Aorta (tissue), 5 donors: Measurements from ENCODE around the gene HLA-A. TPM values are rescaled to one million over a fixed set of nuclear protein-coding genes. Genes with fewer than 3 reads are reported as not detected.
A peak's percentile ranks its signal among the peaks of the same experiment; 100 is the strongest.
"Not testable (repeated sequence)": the region's sequence is repeated elsewhere in the genome, so short reads cannot be mapped to it uniquely, and the experiment has no call there.

Experiments
- ATAC-seq: fragments of 200-7000 bp; cut with Tn5 transposase; one replicate; pipeline ENCODE4 v1.9.1; 2022; ENCODE audit warnings: moderate library complexity; ENCODE audit not compliant: low FRiP score
- DNase-seq, 2 donors: peaks; one replicate each; pipeline ENCODE4 v3.0.0-alpha.2; 2020
- H3K27ac ChIP-seq, 2 donors: one replicate each; pipeline ENCODE4 v1.5.1; 2013; ENCODE audit warnings: low read length in 2 of 2, mild to moderate bottlenecking in 2 of 2, moderate library complexity in 2 of 2, control low read depth in 1 of 2, inconsistent platforms in 1 of 2, low read depth in 1 of 2
- H3K27me3 ChIP-seq, 2 donors: one replicate each; pipeline ENCODE4 v1.6.1; 2013; ENCODE audit warnings: control low read depth in 1 of 2, low read length in 1 of 2, mild to moderate bottlenecking in 1 of 2, moderate library complexity in 1 of 2; ENCODE audit not compliant: insufficient read depth in 2 of 2, control insufficient read depth in 1 of 2
- H3K36me3 ChIP-seq, 2 donors: one replicate each; pipeline ENCODE4 v1.6.1; 2013; ENCODE audit warnings: control low read depth in 1 of 2, low read length in 1 of 2, mild to moderate bottlenecking in 1 of 2; ENCODE audit not compliant: insufficient read depth in 2 of 2, control insufficient read depth in 1 of 2
- H3K4me1 ChIP-seq, 2 donors: one replicate each; pipeline ENCODE4 v1.6.1; 2013; ENCODE audit warnings: low read length in 2 of 2, control low read depth in 1 of 2, mild to moderate bottlenecking in 1 of 2, moderate library complexity in 1 of 2; ENCODE audit not compliant: insufficient read depth in 2 of 2, control insufficient read depth in 1 of 2
- H3K4me3 ChIP-seq, 2 donors: one replicate each; pipeline ENCODE4 v1.5.1; 2013; ENCODE audit warnings: low read length in 2 of 2, control low read depth in 1 of 2, mild to moderate bottlenecking in 1 of 2
- H3K9me3 ChIP-seq: one replicate; pipeline ENCODE4 v1.6.1; 2013; ENCODE audit warnings: mild to moderate bottlenecking, low read length; ENCODE audit not compliant: control insufficient read depth
- WGBS, 2 donors: extraction: QIAGEN DNeasy Blood & Tissue Kit; methylation state at CpG; one replicate each; pipeline ENCODE4 v1.1.7; 2013; 5-methylcytosine and 5-hydroxymethylcytosine counted together
- intact Hi-C, 2 donors: fragments of 100-400 bp; cut with DNase I; formaldehyde crosslinking; loops; one replicate each; pipeline versions ENCODE4 v1.14.2 to v1.15.0; 2022
- polyA plus RNA-seq, 2 donors: library from polyadenylated mRNA; stranded (reverse); fragments of 200-250 nt; gene quantifications; one replicate each; pipeline ENCODE4 v1.2.3, GENCODE V29; 2013
- total RNA-seq, 2 donors: library from RNA; stranded (reverse); fragmentation: NEBNext Ultra II Directional; extraction: Animal tissue kit (Norgen Biotek cat#: 25700); gene quantifications; one replicate each; pipeline ENCODE4 v1.2.1, GENCODE V29; 2021
- donor health status: healthy with polysubstance abuse.
- donor health status: Bipolar disorder and iron deficiency.
- donor health status: DM: no; HTN: no; CAD: no.
- donor health status: DM: no; HTN: no; CAD: no.
- donor health status: DM: yes; HTN: yes; CAD: no.

The HLA-A gene
- total and polyA plus RNA-seq, 4 donors, result 216 to 599 (median 497) TPM

- Histone ChIP-seq H3K9me3 (no peaks in the 10 kb centered on the region), H3K27ac (peak overlapping the region in 1 of 2 donors; percentile 72), H3K27me3 (no peaks in the 10 kb centered on the region), H3K36me3 (no peaks in the 10 kb centered on the region), H3K4me3 (peak overlapping the region; percentile 38 to 56), H3K4me1 (no peaks in the 10 kb centered on the region)
- WGBS, 2 donors, result 3% methylated on average over 51 to 82 of the region's 82 CpGs
- DNase-seq, result peak; percentile 89 to 91
- intact Hi-C loops, result loop anchor here (1.0 to 5.0 kb wide), 3 partner anchors 39 to 51 kb away; no protein-coding TSS in a partner anchor
- peak; percentile 93 for ATAC-seq
These were observed 15.7 kb upstream of the HLA-A start for GRCh38 chr6:29926413-29927274.

GRCh38 chr6:29927275-29927569 lies 15.1 kb upstream of the HLA-A start:
- intact Hi-C loops, result loop anchor here (5.0 kb wide), 2 partner anchors 40 kb away; no protein-coding TSS in a partner anchor
- no peaks in the 10 kb centered on the region for H3K36me3 ChIP-seq
- no peak for DNase-seq
- 12 to 16% methylated on average over 13 to 16 of the region's 16 CpGs for WGBS, 2 donors
- H3K4me3 ChIP-seq, result peak overlapping the region in 1 of 2 donors; percentile 56
- no peak for ATAC-seq
- no peaks in the 10 kb centered on the region for H3K4me1 ChIP-seq
- no peaks in the 10 kb centered on the region for H3K27me3 ChIP-seq
- no peaks in the 10 kb centered on the region for H3K9me3 ChIP-seq
- H3K27ac ChIP-seq, result peak overlapping the region in 1 of 2 donors; percentile 1

GRCh38 chr6:29927841-29928388 lies 14.4 kb upstream of the HLA-A start:
- Histone ChIP-seq H3K4me3 (no peak overlapping the region), H3K27ac (no peak overlapping the region), H3K36me3 (no peaks in the 10 kb centered on the region), H3K27me3 (no peaks in the 10 kb centered on the region), H3K9me3 (no peaks in the 10 kb centered on the region), H3K4me1 (no peaks in the 10 kb centered on the region)
- 64 to 73% methylated on average over 4 to 6 of the region's 6 CpGs for WGBS, 2 donors
- intact Hi-C loops, result loop anchor here (5.0 kb wide), 2 partner anchors 39 to 41 kb away; no protein-coding TSS in a partner anchor
- DNase-seq (no peak), ATAC-seq (no peak)

GRCh38 chr6:29930047-29930446 lies 12.3 kb upstream of the HLA-A start:
- H3K36me3 ChIP-seq, intact Hi-C loops, DNase-seq, H3K4me3 ChIP-seq, H3K27me3 ChIP-seq, H3K4me1 ChIP-seq, ATAC-seq, H3K9me3 ChIP-seq, H3K27ac ChIP-seq: not testable (repeated sequence)
- WGBS, 2 donors, result 68 to 83% methylated on average over 7 of the region's 7 CpGs

GRCh38 chr6:29933955-29934354 lies 8.4 kb upstream of the HLA-A start:
- WGBS, 2 donors, result 73 to 93% methylated on average over 5 to 10 of the region's 14 CpGs
- no peak for ATAC-seq

GRCh38 chr6:29935273-29935955 lies 6.9 kb upstream of the HLA-A start:
- H3K4me1 ChIP-seq, result no peaks in the 10 kb centered on the region
- H3K9me3 ChIP-seq, result no peaks in the 10 kb centered on the region
- H3K36me3 ChIP-seq, result no peaks in the 10 kb centered on the region
- no peak overlapping the region for H3K27ac ChIP-seq
- no peaks in the 10 kb centered on the region for H3K27me3 ChIP-seq
- DNase-seq, result no peak
- no peak for ATAC-seq
- intact Hi-C loops, result no loop called here
- no peak overlapping the region for H3K4me3 ChIP-seq
- 0% methylated on average over 1 of the region's 1 CpG for WGBS, 2 donors

More at GRCh38 chr6:29933955-29934354, 8.4 kb upstream of the HLA-A start:
- Histone ChIP-seq H3K4me3 (no peak overlapping the region), H3K4me1 (no peaks in the 10 kb centered on the region), H3K36me3 (no peaks in the 10 kb centered on the region), H3K27ac (no peak overlapping the region), H3K9me3 (no peaks in the 10 kb centered on the region), H3K27me3 (no peaks in the 10 kb centered on the region)
- intact Hi-C loops, result no loop called here
- no peak for DNase-seq

GRCh38 chr6:29938746-29939508 lies 3.4 kb upstream of the HLA-A start:
- Histone ChIP-seq H3K9me3 (no peaks in the 10 kb centered on the region), H3K4me3 (no peak overlapping the region), H3K36me3 (no peaks in the 10 kb centered on the region), H3K27ac (no peak overlapping the region), H3K4me1 (no peaks in the 10 kb centered on the region), H3K27me3 (no peaks in the 10 kb centered on the region)
- intact Hi-C loops, result no loop called here
- DNase-seq (no peak), ATAC-seq (no peak)
- 40 to 69% methylated on average over 9 of the region's 9 CpGs for WGBS, 2 donors

GRCh38 chr6:29941016-29941415 lies 1.3 kb upstream of the HLA-A start:
- no peaks in the 10 kb centered on the region for H3K36me3 ChIP-seq
- DNase-seq (no peak), ATAC-seq (no peak)
- WGBS, 2 donors, result 28 to 54% methylated on average over 4 of the region's 4 CpGs
- no peak overlapping the region for H3K27ac ChIP-seq
- intact Hi-C loops, result loop anchor here (5.0 kb wide), 2 partner anchors 36 to 54 kb away; no protein-coding TSS in a partner anchor
- H3K27me3 ChIP-seq, result no peaks in the 10 kb centered on the region
- no peak overlapping the region for H3K4me3 ChIP-seq
- H3K4me1 ChIP-seq, result no peaks in the 10 kb centered on the region
- H3K9me3 ChIP-seq, result no peaks in the 10 kb centered on the region
